LNCAP (cell line): ENCODE measurements around the gene ACOX3.

Experiments used
- CTCF ChIP-seq: fragments of 450-650 bp; IDR thresholded peaks from 2 replicates; pipeline ENCODE4 v1.5.1; 2017; ENCODE audit warnings: mild to moderate bottlenecking

The ACOX3 gene

GRCh38 chr4:8329859-8330761 is 110.4 kb downstream of the ACOX3 start:
- TF ChIP-seq CTCF, result no peak

GRCh38 chr4:8329560-8329858 is 111.0 kb downstream of the ACOX3 start:
- no peak for TF ChIP-seq CTCF

- no peak for TF ChIP-seq CTCF
Observed at GRCh38 chr4:8328866-8329559, 111.5 kb downstream of the ACOX3 start.

- TF ChIP-seq CTCF, result no peak
Observed at GRCh38 chr4:8328456-8328855, 112.1 kb downstream of the ACOX3 start.

GRCh38 chr4:8326206-8326605 is 114.3 kb downstream of the ACOX3 start:
- no peak for TF ChIP-seq CTCF

GRCh38 chr4:8325291-8325973 is 115.1 kb downstream of the ACOX3 start:
- no peak for TF ChIP-seq CTCF

- no peak for TF ChIP-seq CTCF
Observed at GRCh38 chr4:8324640-8325239, 115.8 kb downstream of the ACOX3 start.
